CD14-positive monocyte (primary cell): ENCODE results near the gene PLXNA1. TPM values are rescaled to one million over a fixed set of nuclear protein-coding genes. Genes with fewer than 3 reads are reported as not detected.

ENCODE experiments used
- DNase-seq, 3 donors: peaks; one replicate each; pipeline ENCODE4 v3.0.0-alpha.2; 2011 to 2022
- H2AFZ ChIP-seq: 2 replicates; pipeline ENCODE4 v1.6.0; 2012; ENCODE audit warnings: mild to moderate bottlenecking, low read depth, low read length, inconsistent platforms; ENCODE audit not compliant: insufficient read depth, poor library complexity, severe bottlenecking
- H3K27ac ChIP-seq, 2 donors: 1 replicate in 1 of 2; 2 replicates in 1 of 2; pipeline ENCODE4 v1.5.1; 2012 to 2013; ENCODE audit warnings: low read length in 2 of 2, control low read depth in 1 of 2, inconsistent platforms in 1 of 2, low read depth in 1 of 2, mild to moderate bottlenecking in 1 of 2
- H3K27me3 ChIP-seq, 2 donors: one replicate each; pipeline versions ENCODE4 v1.6.0 to v1.6.1; 2011 to 2013; ENCODE audit warnings: low read length in 2 of 2; ENCODE audit not compliant: control insufficient read depth in 2 of 2, insufficient read depth in 2 of 2
- H3K36me3 ChIP-seq, 2 donors: replicated peaks in 1 of 2; 1 replicate in 1 of 2; 2 replicates in 1 of 2; pipeline versions ENCODE4 v1.5.1 to v1.6.1; 2012 to 2013; ENCODE audit warnings: low read length in 2 of 2, control low read depth in 1 of 2, inconsistent platforms in 1 of 2, mild to moderate bottlenecking in 1 of 2; ENCODE audit not compliant: insufficient read depth in 2 of 2, control insufficient read depth in 1 of 2
- H3K4me1 ChIP-seq, 2 donors: 1 replicate in 1 of 2; 2 replicates in 1 of 2; pipeline versions ENCODE4 v1.5.1 to v1.6.1; 2012 to 2013; ENCODE audit warnings: low read length in 2 of 2, control low read depth in 1 of 2, inconsistent platforms in 1 of 2, mild to moderate bottlenecking in 1 of 2, moderate library complexity in 1 of 2; ENCODE audit not compliant: insufficient read depth in 2 of 2, control insufficient read depth in 1 of 2
- H3K4me2 ChIP-seq: replicated peaks from 2 replicates; pipeline ENCODE3; 2012; ENCODE audit warnings: low read length, moderate library complexity, mild to moderate bottlenecking; ENCODE audit not compliant: poor library complexity, severe bottlenecking; ENCODE audit errors: extremely low read depth
- H3K4me3 ChIP-seq, 3 experiments: fragments of 200-600 bp in 1 of 3; sonication (generic) in 1 of 3; replicated peaks in 1 of 3; 1 replicate in 2 of 3; 2 replicates in 1 of 3; pipeline ENCODE4 v1.5.1; 2011 to 2013; ENCODE audit warnings: low read length in 3 of 3, mild to moderate bottlenecking in 3 of 3, control low read depth in 2 of 3, low read depth in 2 of 3, inconsistent platforms in 1 of 3, moderate library complexity in 1 of 3
- H3K79me2 ChIP-seq: 2 replicates; pipeline ENCODE4 v1.6.0; 2012; ENCODE audit warnings: mild to moderate bottlenecking, control low read depth, inconsistent platforms, low read length, moderate library complexity; ENCODE audit not compliant: insufficient read depth
- H3K9ac ChIP-seq: 2 replicates; pipeline ENCODE4 v1.6.0; 2017; ENCODE audit warnings: low read length, mild to moderate bottlenecking; ENCODE audit not compliant: insufficient read depth, poor library complexity, severe bottlenecking
- H3K9me3 ChIP-seq, 2 donors: replicated peaks in 1 of 2; 1 replicate in 1 of 2; 2 replicates in 1 of 2; pipeline versions ENCODE4 v1.5.1 to v1.6.1; 2012 to 2013; ENCODE audit warnings: low read length in 2 of 2, control low read depth in 1 of 2; ENCODE audit not compliant: control insufficient read depth in 1 of 2, insufficient read depth in 1 of 2
- H4K20me1 ChIP-seq: 2 replicates; pipeline ENCODE4 v1.6.0; 2012; ENCODE audit warnings: mild to moderate bottlenecking, low read length, control low read depth, moderate library complexity; ENCODE audit not compliant: insufficient read depth
- H3K27ac Mint-ChIP-seq, 7 donors: one replicate each; pipeline ENCODE4 v1.8.0; 2020; ENCODE audit warnings: mild to moderate bottlenecking in 7 of 7, mixed read lengths in 7 of 7, moderate library complexity in 6 of 7, inconsistent platforms in 2 of 7
- H3K27me3 Mint-ChIP-seq, 3 donors: one replicate each; pipeline ENCODE4 v1.8.0; 2021 to 2022; ENCODE audit warnings: low read depth in 3 of 3, mild to moderate bottlenecking in 3 of 3, mixed read lengths in 3 of 3, moderate library complexity in 3 of 3, inconsistent platforms in 1 of 3
- H3K36me3 Mint-ChIP-seq, 2 donors: one replicate each; pipeline ENCODE4 v1.8.0; 2020; ENCODE audit warnings: mixed read lengths in 2 of 2, inconsistent platforms in 1 of 2, mild to moderate bottlenecking in 1 of 2
- H3K4me1 Mint-ChIP-seq: one replicate; pipeline ENCODE4 v1.8.0; 2020; ENCODE audit warnings: mild to moderate bottlenecking, mixed read lengths
- H3K4me3 Mint-ChIP-seq, 2 donors: one replicate each; pipeline ENCODE4 v1.8.0; 2020; ENCODE audit warnings: mild to moderate bottlenecking in 2 of 2, mixed read lengths in 2 of 2, moderate library complexity in 1 of 2
- H3K9me3 Mint-ChIP-seq, 7 donors: one replicate each; pipeline ENCODE4 v1.8.0; 2020 to 2022; ENCODE audit warnings: mixed read lengths in 7 of 7, mild to moderate bottlenecking in 6 of 7, moderate library complexity in 6 of 7, inconsistent platforms in 2 of 7
- WGBS: methylation state at CpG from one replicate; pipeline ENCODE4 v1.1.5; 2013; ENCODE audit warnings: missing lambda C conversion rate; ENCODE audit not compliant: insufficient coverage; 5-methylcytosine and 5-hydroxymethylcytosine counted together
- intact Hi-C, 2 donors: fragments of 100-400 bp; cut with micrococcal nuclease; formaldehyde crosslinking; loops; one replicate each; pipeline versions ENCODE4 v1.15.0 to v1.15.1; 2023
- polyA plus RNA-seq, 3 donors: library from polyadenylated mRNA; depleted of rRNA in 1 of 3; unstranded in 2 of 3; stranded (reverse) in 1 of 3; fragments of 300-500 nt in 2 of 3; fragments of >200 nt in 1 of 3; fragmentation: Illumina TruSeq in 2 of 3; gene quantifications; 1 replicate in 2 of 3; 2 replicates in 1 of 3; pipeline ENCODE4 v1.2.3, GENCODE V29; 2012 to 2021
- TF ChIP-seq, protein P1 (sequence below): fragments of 200-600 bp; IDR thresholded peaks from one replicate; pipeline ENCODE4 v1.8.0; 2022; ENCODE audit warnings: antibody characterized with exemption, mild to moderate bottlenecking

The PLXNA1 gene
- polyA plus RNA-seq, 3 donors, result 2.7 TPM; not detected in 2

DNA sequence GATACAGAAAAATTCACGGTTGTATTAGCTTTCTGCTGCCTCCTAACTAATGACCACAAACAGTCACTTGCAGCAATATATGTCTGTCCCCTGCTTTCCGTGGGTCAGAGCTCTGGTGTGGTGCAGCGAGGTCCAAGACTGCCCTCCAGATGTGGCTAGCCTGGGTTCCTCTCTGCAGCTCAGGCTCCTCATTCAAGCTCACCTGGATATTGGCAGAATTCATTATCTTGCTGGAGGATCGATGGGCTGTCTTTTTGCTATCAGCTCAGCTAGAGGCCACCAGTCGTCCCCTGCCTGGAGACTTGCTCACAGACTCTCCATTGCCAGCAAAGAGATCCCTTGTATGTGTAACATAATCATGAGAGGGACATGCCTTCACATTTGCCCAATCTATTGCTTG, 12.8 kb upstream of the PLXNA1 start:
- no peaks in the 10 kb centered on the region for H3K36me3 Mint-ChIP-seq

DNA sequence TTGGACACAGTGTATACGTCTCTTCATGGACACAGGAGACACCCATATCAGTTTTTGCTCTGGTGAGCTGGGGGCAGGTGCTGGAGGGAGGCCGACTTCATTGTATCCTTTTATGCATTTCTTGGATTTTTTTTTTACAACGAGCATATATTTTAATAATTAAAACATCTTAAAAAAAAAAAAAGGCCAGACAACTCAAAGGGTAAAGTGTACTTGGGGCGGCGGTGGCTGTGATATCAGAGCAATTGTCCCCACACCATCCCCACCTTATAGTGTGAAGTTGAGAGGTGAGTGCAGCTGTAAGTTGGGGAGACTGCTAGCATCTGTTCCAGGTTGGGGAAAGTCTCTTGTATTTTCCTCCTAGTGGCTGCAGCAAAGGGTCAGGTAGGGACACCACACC, 12.0 kb upstream of the PLXNA1 start:
- no peak overlapping the region for H3K27ac ChIP-seq
- H3K4me1 ChIP-seq, result no peaks in the 10 kb centered on the region
- DNase-seq, result no peak
- Mint-ChIP-seq H3K36me3 (no peaks in the 10 kb centered on the region), H3K4me3 (peak overlapping the region in 1 of 2 donors; percentile 32), H3K27ac (no peak overlapping the region), H3K4me1 (no peaks in the 10 kb centered on the region), H3K9me3 (peaks cover 7 to 19% (median 17%) of the 10 kb centered on the region in 7 donors), H3K27me3 (peaks cover 11 to 66% (median 37%) of the 10 kb centered on the region in 3 donors)
- WGBS, result no CpG with 5 or more reads among the region's 5 CpGs
- TF ChIP-seq, protein P1, sequence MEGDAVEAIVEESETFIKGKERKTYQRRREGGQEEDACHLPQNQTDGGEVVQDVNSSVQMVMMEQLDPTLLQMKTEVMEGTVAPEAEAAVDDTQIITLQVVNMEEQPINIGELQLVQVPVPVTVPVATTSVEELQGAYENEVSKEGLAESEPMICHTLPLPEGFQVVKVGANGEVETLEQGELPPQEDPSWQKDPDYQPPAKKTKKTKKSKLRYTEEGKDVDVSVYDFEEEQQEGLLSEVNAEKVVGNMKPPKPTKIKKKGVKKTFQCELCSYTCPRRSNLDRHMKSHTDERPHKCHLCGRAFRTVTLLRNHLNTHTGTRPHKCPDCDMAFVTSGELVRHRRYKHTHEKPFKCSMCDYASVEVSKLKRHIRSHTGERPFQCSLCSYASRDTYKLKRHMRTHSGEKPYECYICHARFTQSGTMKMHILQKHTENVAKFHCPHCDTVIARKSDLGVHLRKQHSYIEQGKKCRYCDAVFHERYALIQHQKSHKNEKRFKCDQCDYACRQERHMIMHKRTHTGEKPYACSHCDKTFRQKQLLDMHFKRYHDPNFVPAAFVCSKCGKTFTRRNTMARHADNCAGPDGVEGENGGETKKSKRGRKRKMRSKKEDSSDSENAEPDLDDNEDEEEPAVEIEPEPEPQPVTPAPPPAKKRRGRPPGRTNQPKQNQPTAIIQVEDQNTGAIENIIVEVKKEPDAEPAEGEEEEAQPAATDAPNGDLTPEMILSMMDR, result no peak
- H3K9me3 ChIP-seq, result peaks cover 4 to 14% of the 10 kb centered on the region in 2 donors
- no peak overlapping the region for H2AFZ ChIP-seq
- no peaks in the 10 kb centered on the region for H4K20me1 ChIP-seq
- intact Hi-C loops, result loop anchor here in 1 of 2 donors (5.0 kb wide), 1 partner anchor 49 kb away; no protein-coding TSS in a partner anchor
- H3K27me3 ChIP-seq, result peaks cover 0 to 40% of the 10 kb centered on the region in 2 donors
- no peaks in the 10 kb centered on the region for H3K36me3 ChIP-seq
- H3K79me2 ChIP-seq, result no peaks in the 10 kb centered on the region
- no peak overlapping the region for H3K4me2 ChIP-seq
- no peak overlapping the region for H3K9ac ChIP-seq
- no peak overlapping the region for H3K4me3 ChIP-seq

More for the DNA sequence above, 12.8 kb upstream of the PLXNA1 start:
- no peaks in the 10 kb centered on the region for H4K20me1 ChIP-seq
- H3K4me1 Mint-ChIP-seq, result no peaks in the 10 kb centered on the region
- H3K27me3 ChIP-seq, result peaks cover 0 to 45% of the 10 kb centered on the region in 2 donors
- H3K9me3 ChIP-seq, result peaks cover 0 to 8% of the 10 kb centered on the region in 2 donors
- WGBS, result 93% methylated on average over 4 of the region's 5 CpGs
- H3K9ac ChIP-seq, result no peak overlapping the region
- no peaks in the 10 kb centered on the region for H3K4me1 ChIP-seq
- no peaks in the 10 kb centered on the region for H3K36me3 ChIP-seq
- no peak overlapping the region for H3K4me2 ChIP-seq
- DNase-seq, result no peak
- TF ChIP-seq, protein P1, result no peak
- intact Hi-C loops, result loop anchor here in 1 of 2 donors (5.0 kb wide), 1 partner anchor 48 kb away; no protein-coding TSS in a partner anchor
- H3K9me3 Mint-ChIP-seq, result peaks cover 6 to 17% (median 11%) of the 10 kb centered on the region in 7 donors
- no peak overlapping the region for H3K4me3 ChIP-seq
- no peak overlapping the region for H2AFZ ChIP-seq
- H3K79me2 ChIP-seq, result no peaks in the 10 kb centered on the region
- H3K27ac Mint-ChIP-seq, result no peak overlapping the region
- no peak overlapping the region for H3K4me3 Mint-ChIP-seq
- H3K27ac ChIP-seq, result no peak overlapping the region
- peaks cover 11 to 60% (median 35%) of the 10 kb centered on the region in 3 donors for H3K27me3 Mint-ChIP-seq
